ENCODE measurements around the gene ULK4. TPM values are rescaled to one million over a fixed set of nuclear protein-coding genes. Genes with fewer than 3 reads are reported as not detected.
"Not testable (repeated sequence)": the region's sequence is repeated elsewhere in the genome, so short reads cannot be mapped to it uniquely, and the experiment has no call there.

ULK4 gene
- total RNA-seq, 1 donor from 2014 or later = 11.2 TPM

DNA sequence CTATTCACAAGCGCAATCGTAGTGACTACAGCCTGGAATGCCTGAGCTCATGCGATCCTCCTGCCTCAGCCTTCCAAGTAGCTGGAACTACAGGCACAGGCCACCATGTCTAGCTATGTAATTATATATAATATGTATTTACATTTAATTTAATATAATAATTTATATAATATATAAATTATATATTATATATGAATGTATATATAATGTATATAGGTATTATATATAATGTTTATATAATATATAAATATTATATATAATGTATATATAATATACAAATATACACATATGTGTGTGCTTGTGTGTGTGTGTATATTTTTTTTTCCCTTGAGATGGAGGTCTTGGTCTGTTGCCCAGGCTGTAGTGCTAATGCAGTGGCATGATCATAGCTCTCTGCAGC is 27.6 kb upstream of the ULK4 start:
- intact Hi-C loops (cut with DNase I) = no loop called here
- TF ChIP-seq CTCF (IDR thresholded peaks at IDR 0.05) = no peak
- DNase-seq (no peak), ATAC-seq (no peak)
- Histone ChIP-seq H3K27me3 (no peaks in the 10 kb centered on the region), H3K4me3 (no peak overlapping the region), H3K36me3 (no peaks in the 10 kb centered on the region), H3K4me1 (no peaks in the 10 kb centered on the region), H3K27ac (no peak overlapping the region), H3K9me3 (no peaks in the 10 kb centered on the region)

GRCh38 chr3:41987627-41988026 is 25.7 kb upstream of the ULK4 start:
- H3K4me1 ChIP-seq = no peaks in the 10 kb centered on the region
- intact Hi-C loops (cut with DNase I) = no loop called here
- no peak overlapping the region for H3K27ac ChIP-seq
- H3K27me3 ChIP-seq = no peaks in the 10 kb centered on the region
- DNase-seq = no peak
- no peaks in the 10 kb centered on the region for H3K9me3 ChIP-seq
- no peak overlapping the region for H3K4me3 ChIP-seq
- ATAC-seq = no peak
- no peak for TF ChIP-seq CTCF (IDR thresholded peaks at IDR 0.05)
- H3K36me3 ChIP-seq = no peaks in the 10 kb centered on the region

DNA sequence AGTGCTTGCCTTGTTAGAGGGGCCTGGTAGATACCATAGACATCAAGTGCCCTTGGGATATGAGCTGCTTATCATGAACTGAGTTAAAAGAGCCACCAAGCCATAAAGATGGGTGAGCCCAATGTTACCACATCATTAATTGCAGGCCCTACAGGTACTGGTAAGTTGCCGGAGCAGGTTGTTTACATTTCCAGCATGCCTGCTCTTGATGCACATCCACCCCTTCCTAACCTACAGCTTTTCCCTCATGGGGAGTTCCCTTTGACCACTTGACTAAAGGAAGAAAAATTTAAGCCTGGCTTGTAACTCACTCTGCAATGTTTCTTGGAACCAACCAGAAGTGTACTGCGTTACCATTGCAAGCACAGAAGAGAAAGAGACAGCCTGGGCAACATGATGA is 24.7 kb upstream of the ULK4 start:
- Histone ChIP-seq H3K27me3 (no peaks in the 10 kb centered on the region), H3K27ac (no peak overlapping the region), H3K4me1 (no peaks in the 10 kb centered on the region), H3K4me3 (no peak overlapping the region), H3K9me3 (no peaks in the 10 kb centered on the region), H3K36me3 (no peaks in the 10 kb centered on the region)
- TF ChIP-seq CTCF (IDR thresholded peaks at IDR 0.05) = no peak
- no peak for ATAC-seq
- intact Hi-C loops (cut with DNase I) = no loop called here
- DNase-seq = no peak

DNA sequence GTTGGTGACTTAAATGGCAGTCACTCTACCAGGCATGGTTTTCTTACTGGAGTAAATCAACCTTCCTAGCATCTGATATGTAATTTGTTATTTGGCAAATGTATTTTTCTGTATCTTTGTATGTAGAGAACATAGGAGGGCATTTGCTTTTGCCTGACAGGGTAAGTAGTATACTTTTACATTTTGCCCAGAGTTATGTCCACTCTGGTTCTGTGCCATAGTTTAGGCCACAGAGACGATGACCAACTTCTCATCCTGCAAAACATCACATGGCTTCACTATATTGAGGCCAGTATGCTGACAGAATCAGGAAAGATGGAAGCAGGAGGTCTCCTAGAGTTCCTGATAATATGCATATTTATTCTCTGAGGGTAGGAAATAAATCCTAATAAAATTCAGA is 23.1 kb upstream of the ULK4 start:
- H3K27ac ChIP-seq = no peak overlapping the region
- no peaks in the 10 kb centered on the region for H3K36me3 ChIP-seq
- H3K27me3 ChIP-seq = no peaks in the 10 kb centered on the region
- no peak overlapping the region for H3K4me3 ChIP-seq
- no peak for TF ChIP-seq CTCF (IDR thresholded peaks at IDR 0.05)
- no peak for ATAC-seq
- H3K9me3 ChIP-seq = no peaks in the 10 kb centered on the region
- no peak for DNase-seq
- intact Hi-C loops (cut with DNase I) = no loop called here
- H3K4me1 ChIP-seq = no peaks in the 10 kb centered on the region

DNA sequence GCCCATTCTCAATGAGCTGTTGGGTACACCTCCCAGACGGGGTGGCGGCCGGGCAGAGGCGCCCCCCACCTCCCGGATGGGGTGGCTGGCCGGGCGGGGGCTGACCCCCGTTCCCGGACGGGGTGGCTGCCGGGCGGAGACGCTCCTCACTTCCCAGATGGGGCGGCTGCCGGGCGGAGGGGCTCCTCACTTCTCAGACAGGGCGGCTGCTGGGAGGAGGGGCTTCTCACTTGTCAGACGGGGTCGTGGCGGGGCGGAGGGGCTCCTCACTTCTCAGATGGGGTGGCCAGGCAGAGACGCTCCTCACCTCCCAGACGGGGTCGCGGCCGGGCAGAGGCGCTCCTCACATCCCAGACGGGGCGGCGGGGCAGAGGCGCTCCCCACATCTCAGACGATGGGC is 21.2 kb upstream of the ULK4 start:
- H3K36me3 ChIP-seq; H3K27ac ChIP-seq; H3K4me3 ChIP-seq; H3K4me1 ChIP-seq; ATAC-seq; DNase-seq; H3K9me3 ChIP-seq; intact Hi-C loops (cut with DNase I); H3K27me3 ChIP-seq: not testable (repeated sequence)

- intact Hi-C loops (cut with DNase I); ATAC-seq; H3K27ac ChIP-seq; H3K9me3 ChIP-seq; H3K4me3 ChIP-seq; DNase-seq; H3K4me1 ChIP-seq; H3K36me3 ChIP-seq; H3K27me3 ChIP-seq: not testable (repeated sequence)
Observed at GRCh38 chr3:41977401-41977800, 15.5 kb upstream of the ULK4 start.

GRCh38 chr3:41975416-41976103 is 13.7 kb upstream of the ULK4 start:
- Histone ChIP-seq H3K4me3 (no peak overlapping the region), H3K9me3 (no peaks in the 10 kb centered on the region), H3K27me3 (no peaks in the 10 kb centered on the region), H3K4me1 (no peaks in the 10 kb centered on the region), H3K36me3 (no peaks in the 10 kb centered on the region), H3K27ac (no peak overlapping the region)
- ATAC-seq = no peak
- DNase-seq = no peak
- intact Hi-C loops (cut with DNase I) = no loop called here
- TF ChIP-seq CTCF (IDR thresholded peaks at IDR 0.05) = no peak
